ENCODE data around the gene RAVER2. TPM values are rescaled to one million over a fixed set of nuclear protein-coding genes. Genes with fewer than 3 reads are reported as not detected.
A peak's percentile ranks its signal among the peaks of the same experiment; 100 is the strongest.

RAVER2 gene
- total RNA-seq, 2 experiments from 2014 or later = 0.80 to 1.0 TPM

DNA sequence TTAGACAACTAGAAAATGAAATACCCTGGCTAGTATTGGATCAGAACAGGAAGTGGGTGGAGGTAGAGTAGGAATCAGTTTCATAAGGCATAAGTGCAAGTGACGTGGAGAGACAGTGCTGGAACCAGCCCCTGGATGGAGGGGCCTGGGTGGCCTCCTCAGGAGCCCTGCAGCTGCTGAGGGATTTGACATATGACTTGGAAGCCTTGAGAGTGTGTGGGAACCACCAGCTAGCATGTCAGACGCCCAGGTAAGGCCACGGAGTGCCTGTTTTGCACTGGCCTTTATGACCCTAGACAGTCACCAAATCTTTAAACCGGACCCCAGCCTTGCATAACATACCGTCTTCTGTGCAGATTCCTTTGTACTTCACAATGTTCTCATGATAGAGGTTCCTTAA lies 94.4 kb downstream of the RAVER2 start:
- Histone ChIP-seq H3K4me3 (ENCODE audit: low read length) (no peak overlapping the region), H3K27me3 (ENCODE audit: control insufficient read depth in 1 of 2, insufficient read depth in 2 of 2, low read length in 2 of 2) (no peaks in the 10 kb centered on the region), H3K4me1 (ENCODE audit: insufficient read depth, low read length) (no peaks in the 10 kb centered on the region), H3K27ac (ENCODE audit: low read depth in 1 of 2, low read length in 2 of 2) (no peak overlapping the region), H3K36me3 (ENCODE audit: insufficient read depth, low read length) (peaks cover 95% of the 10 kb centered on the region), H3K9me3 (ENCODE audit: control insufficient read depth in 1 of 2, insufficient read depth in 1 of 2, low read length in 2 of 2) (no peaks in the 10 kb centered on the region)
- Mint-ChIP-seq H3K27me3 (no peaks in the 10 kb centered on the region), H3K4me3 (no peak overlapping the region), H3K27ac (no peak overlapping the region), H3K36me3 (ENCODE audit: low read depth) (peaks cover 95% of the 10 kb centered on the region), H3K4me1 (ENCODE audit: low read depth) (no peaks in the 10 kb centered on the region), H3K9me3 (no peaks in the 10 kb centered on the region)
- no peak for ATAC-seq (ENCODE audit: poor library complexity)
- ChIA-PET POLR2A (interaction anchor here (1.7 kb wide), 1 partner anchor 38 kb away, joined by 4 read pairs; no protein-coding TSS in a partner anchor), CTCF (no interaction called here)
- DNase-seq = peak in 1 of 14 experiments; percentile 11
- intact Hi-C loops (cut with DNase I, micrococcal nuclease) = no loop called here
- TF ChIP-seq, protein P1, sequence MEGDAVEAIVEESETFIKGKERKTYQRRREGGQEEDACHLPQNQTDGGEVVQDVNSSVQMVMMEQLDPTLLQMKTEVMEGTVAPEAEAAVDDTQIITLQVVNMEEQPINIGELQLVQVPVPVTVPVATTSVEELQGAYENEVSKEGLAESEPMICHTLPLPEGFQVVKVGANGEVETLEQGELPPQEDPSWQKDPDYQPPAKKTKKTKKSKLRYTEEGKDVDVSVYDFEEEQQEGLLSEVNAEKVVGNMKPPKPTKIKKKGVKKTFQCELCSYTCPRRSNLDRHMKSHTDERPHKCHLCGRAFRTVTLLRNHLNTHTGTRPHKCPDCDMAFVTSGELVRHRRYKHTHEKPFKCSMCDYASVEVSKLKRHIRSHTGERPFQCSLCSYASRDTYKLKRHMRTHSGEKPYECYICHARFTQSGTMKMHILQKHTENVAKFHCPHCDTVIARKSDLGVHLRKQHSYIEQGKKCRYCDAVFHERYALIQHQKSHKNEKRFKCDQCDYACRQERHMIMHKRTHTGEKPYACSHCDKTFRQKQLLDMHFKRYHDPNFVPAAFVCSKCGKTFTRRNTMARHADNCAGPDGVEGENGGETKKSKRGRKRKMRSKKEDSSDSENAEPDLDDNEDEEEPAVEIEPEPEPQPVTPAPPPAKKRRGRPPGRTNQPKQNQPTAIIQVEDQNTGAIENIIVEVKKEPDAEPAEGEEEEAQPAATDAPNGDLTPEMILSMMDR (IDR thresholded peaks at IDR 0.05) = no peak

GRCh38 chr1:64839732-64840405 lies 95.0 kb downstream of the RAVER2 start:
- TF ChIP-seq, protein P1 (IDR thresholded peaks at IDR 0.05) = no peak
- Histone ChIP-seq H3K27ac (ENCODE audit: low read depth in 1 of 2, low read length in 2 of 2) (no peak overlapping the region), H3K4me3 (ENCODE audit: low read length) (no peak overlapping the region), H3K27me3 (ENCODE audit: control insufficient read depth in 1 of 2, insufficient read depth in 2 of 2, low read length in 2 of 2) (no peaks in the 10 kb centered on the region), H3K36me3 (ENCODE audit: insufficient read depth, low read length) (peaks cover 95% of the 10 kb centered on the region), H3K4me1 (ENCODE audit: insufficient read depth, low read length) (no peaks in the 10 kb centered on the region), H3K9me3 (ENCODE audit: control insufficient read depth in 1 of 2, insufficient read depth in 1 of 2, low read length in 2 of 2) (no peaks in the 10 kb centered on the region)
- no peak for ATAC-seq (ENCODE audit: poor library complexity)
- intact Hi-C loops (cut with DNase I, micrococcal nuclease) = no loop called here
- ChIA-PET CTCF (no interaction called here), POLR2A (interaction anchor here (1.7 kb wide), 1 partner anchor 37 kb away, joined by 4 read pairs; no protein-coding TSS in a partner anchor)
- peak in 1 of 14 experiments; percentile 8 for DNase-seq
- Mint-ChIP-seq H3K36me3 (ENCODE audit: low read depth) (peaks cover 95% of the 10 kb centered on the region), H3K27ac (no peak overlapping the region), H3K27me3 (no peaks in the 10 kb centered on the region), H3K4me3 (no peak overlapping the region), H3K9me3 (no peaks in the 10 kb centered on the region), H3K4me1 (ENCODE audit: low read depth) (no peaks in the 10 kb centered on the region)

- CTCF ChIA-PET = no interaction called here
- Histone ChIP-seq H3K4me1 (ENCODE audit: insufficient read depth, low read length) (no peaks in the 10 kb centered on the region), H3K27ac (ENCODE audit: low read depth in 1 of 2, low read length in 2 of 2) (no peak overlapping the region), H3K9me3 (ENCODE audit: control insufficient read depth in 1 of 2, insufficient read depth in 1 of 2, low read length in 2 of 2) (no peaks in the 10 kb centered on the region), H3K27me3 (ENCODE audit: control insufficient read depth in 1 of 2, insufficient read depth in 2 of 2, low read length in 2 of 2) (no peaks in the 10 kb centered on the region), H3K36me3 (ENCODE audit: insufficient read depth, low read length) (peaks cover 97% of the 10 kb centered on the region), H3K4me3 (ENCODE audit: low read length) (no peak overlapping the region)
- POLR2A ChIA-PET = interaction anchor here (1.2 kb wide), 1 partner anchor 14 kb away, joined by 3 read pairs; no protein-coding TSS in a partner anchor
- TF ChIP-seq, protein P1 (IDR thresholded peaks at IDR 0.05) = no peak
- H3K27me3 Mint-ChIP-seq = no peaks in the 10 kb centered on the region
- H3K36me3 Mint-ChIP-seq (ENCODE audit: low read depth) = peaks cover 96% of the 10 kb centered on the region
- no peaks in the 10 kb centered on the region for H3K9me3 Mint-ChIP-seq
- no peak overlapping the region for H3K4me3 Mint-ChIP-seq
- H3K27ac Mint-ChIP-seq = no peak overlapping the region
- intact Hi-C loops (cut with DNase I, micrococcal nuclease) = no loop called here
- no peak for ATAC-seq (ENCODE audit: poor library complexity)
- DNase-seq = no peak
- no peaks in the 10 kb centered on the region for H3K4me1 Mint-ChIP-seq (ENCODE audit: low read depth)
Observed at GRCh38 chr1:64841330-64842065, 96.6 kb downstream of the RAVER2 start.

All from CD4-positive, alpha-beta T cell (primary cell).